Measurements from ENCODE around the gene INAFM2. TPM values are rescaled to one million over a fixed set of nuclear protein-coding genes. Genes with fewer than 3 reads are reported as not detected.

The INAFM2 gene
- total and polyA plus RNA-seq, 9 of the 15 experiments (the other 6 are each of a cell fraction or from before 2014, with no cell fraction given), result 11.8 to 43.1 (median 27.2) TPM

- ATAC-seq (no peak), FAIRE-seq (no peak), DNase-seq (ENCODE audit: extremely low read depth in 1 of 4, low spot score in 3 of 4) (no peak)
- ChIA-PET POLR2A (interaction anchor here (0.6 to 1.0 kb wide), 4 partner anchors 29 to 1503 kb away, joined by 3 to 4 read pairs (median 3); partner anchors contain the start of gene KNSTRN), CTCF (ENCODE audit: low intra/inter-chr PET ratio) (no interaction called here)
- no peak overlapping the region for H3K4me3 ChIP-seq
- H3K4me2 ChIP-seq (ENCODE audit: insufficient read depth, low read length), result no peak overlapping the region; the same call in 1 of the 2 replicates
- H3K9ac ChIP-seq (ENCODE audit: insufficient read depth in 1 of 2, low read depth in 2 of 2, low read length in 2 of 2), result no peak overlapping the region
- intact Hi-C loops (cut with micrococcal nuclease) (no loop called here), in situ Hi-C loops (cut with MboI) (no loop called here)
- H3K27me3 ChIP-seq (ENCODE audit: control insufficient read depth in 2 of 2, insufficient read depth in 2 of 2, low read length in 2 of 2), result no peaks in the 10 kb centered on the region
- 20% methylated on average over 5 of the region's 5 CpGs for WGBS (ENCODE audit: insufficient coverage, low coverage, missing lambda C conversion rate)
- no peaks in the 10 kb centered on the region for H3K36me3 ChIP-seq (ENCODE audit: control insufficient read depth, insufficient read depth, low read length)
- H2AFZ ChIP-seq (ENCODE audit: low read depth, low read length), result 0 out of 2 replicates have a peak overlapping the region, but pooled peaks have one; percentile 59
- H3K9me3 ChIP-seq (replicated peaks; ENCODE audit: control insufficient read depth, insufficient read depth, low read depth, low read length), result no peaks in the 10 kb centered on the region; the same call in 1 of the 2 replicates
- no peaks in the 10 kb centered on the region for H3K9me1 ChIP-seq (ENCODE audit: control insufficient read depth, insufficient read depth, low read length)
- peaks cover 9 to 22% of the 10 kb centered on the region in 2 experiments; a peak in 4 of 5 replicates for H3K4me1 ChIP-seq (replicated peaks in 1 of 2; ENCODE audit: control insufficient read depth in 2 of 2, insufficient read depth in 2 of 2, low read length in 2 of 2)
- no peaks in the 10 kb centered on the region for H3K79me2 ChIP-seq (ENCODE audit: control insufficient read depth, insufficient read depth, low read length)
- no TSS peak for BruUV-seq (replicated peaks)
- no peak for TF ChIP-seq FOXJ3 (CRISPR knock-in tag; IDR thresholded peaks at IDR 0.05)
- TF ChIP-seq GTF2A2 (tag; IDR thresholded peaks at IDR 0.05), result no peak
- H4K20me1 ChIP-seq (replicated peaks; ENCODE audit: control insufficient read depth, insufficient read depth, low read length), result no peaks in the 10 kb centered on the region; the same call in 1 of the 2 replicates
- H3K27ac ChIP-seq (ENCODE audit: extremely low read depth, low read depth, low read length), result no peak overlapping the region
Measured at GRCh38 chr15:40353697-40354096, 30.2 kb downstream of the INAFM2 start.

- FAIRE-seq, result no peak
- no peak for TF ChIP-seq RBM17 (IDR thresholded peaks at IDR 0.05; ENCODE audit: borderline replicate concordance, low read depth, low read length)
- no peak for TF ChIP-seq FOS (IDR thresholded peaks at IDR 0.05; ENCODE audit: extremely low read depth, insufficient read length)
- TF ChIP-seq ZBTB33 (CRISPR knock-in tag; IDR thresholded peaks at IDR 0.05), result peak; percentile 70
- TF ChIP-seq ZNF76 (CRISPR knock-in tag; IDR thresholded peaks at IDR 0.05; ENCODE audit: borderline replicate concordance), result no peak
Measured at GRCh38 chr15:40354408-40355171, 31.1 kb downstream of the INAFM2 start.

More at GRCh38 chr15:40354408-40355171, 31.1 kb downstream of the INAFM2 start:
- in situ Hi-C loops (cut with MboI) (no loop called here), intact Hi-C loops (cut with micrococcal nuclease) (loop anchor here (5.0 kb wide), 1 partner anchor 68 kb away; no protein-coding TSS in a partner anchor)
- 17% methylated on average over 9 of the region's 9 CpGs for WGBS (ENCODE audit: insufficient coverage, low coverage, missing lambda C conversion rate)
- Histone ChIP-seq H3K36me3 (ENCODE audit: control insufficient read depth, insufficient read depth, low read length) (no peaks in the 10 kb centered on the region), H3K27ac (ENCODE audit: extremely low read depth, low read depth, low read length) (no peak overlapping the region), H3K4me3 (no peak overlapping the region), H3K79me2 (ENCODE audit: control insufficient read depth, insufficient read depth, low read length) (no peaks in the 10 kb centered on the region), H3K4me2 (ENCODE audit: insufficient read depth, low read length) (no peak overlapping the region), H4K20me1 (replicated peaks; ENCODE audit: control insufficient read depth, insufficient read depth, low read length) (no peaks in the 10 kb centered on the region; the same call in 1 of the 2 replicates), H3K4me1 (replicated peaks in 1 of 2; ENCODE audit: control insufficient read depth in 2 of 2, insufficient read depth in 2 of 2, low read length in 2 of 2) (peaks cover 9 to 26% of the 10 kb centered on the region in 2 experiments; a peak in 4 of 5 replicates), H3K9me3 (replicated peaks; ENCODE audit: control insufficient read depth, insufficient read depth, low read depth, low read length) (no peaks in the 10 kb centered on the region; the same call in 1 of the 2 replicates), H3K9ac (ENCODE audit: insufficient read depth in 1 of 2, low read depth in 2 of 2, low read length in 2 of 2) (peak overlapping the region in 1 of 2 experiments; percentile 1; a peak in 1 of 4 replicates), H3K9me1 (ENCODE audit: control insufficient read depth, insufficient read depth, low read length) (no peaks in the 10 kb centered on the region), H3K27me3 (ENCODE audit: control insufficient read depth in 2 of 2, insufficient read depth in 2 of 2, low read length in 2 of 2) (0 out of 5 replicates have a peak, but pooled peaks cover 0 to 3% of the 10 kb centered on the region in 2 experiments), H2AFZ (ENCODE audit: low read depth, low read length) (peak overlapping the region; percentile 59; the same call in 1 of the 2 replicates)
- ChIA-PET POLR2A (interaction anchor here (0.7 kb wide), 1 partner anchor 537 kb away, joined by 3 read pairs; no protein-coding TSS in a partner anchor), CTCF (ENCODE audit: low intra/inter-chr PET ratio) (no interaction called here)
- BruUV-seq (replicated peaks), result no TSS peak
- DNase-seq (ENCODE audit: extremely low read depth in 1 of 4, low spot score in 3 of 4) (peak; percentile 61 to 71 (median 71)), ATAC-seq (peak; percentile 80)

Measured in K562 (cell line).